Heart right ventricle (tissue), 16 donors: ENCODE results near the gene TMED10. TPM values are rescaled to one million over a fixed set of nuclear protein-coding genes. Genes with fewer than 3 reads are reported as not detected.

ENCODE experiments used
- ATAC-seq, 8 donors: fragments of 200-7000 bp; cut with Tn5 transposase; one replicate each; pipeline ENCODE4 v1.9.1; 2020; ENCODE audit warnings: mild to moderate bottlenecking in 8 of 8, moderate library complexity in 8 of 8, moderate number of reproducible peaks in 1 of 8
- DNase-seq, 2 donors: peaks; one replicate each; pipeline ENCODE4 v3.0.0-alpha.2; 2020
- H3K27ac ChIP-seq, 10 donors: fragments of 200-600 bp; sonication (generic) in 2 of 10; one replicate each; pipeline versions ENCODE4 v1.5.0 to v1.8.0; 2020 to 2022; ENCODE audit warnings: mild to moderate bottlenecking in 3 of 10
- H3K27me3 ChIP-seq, 7 donors: fragments of 200-600 bp; one replicate each; pipeline ENCODE4 v1.8.0; 2021 to 2022; ENCODE audit warnings: mild to moderate bottlenecking in 2 of 7
- H3K36me3 ChIP-seq, 9 donors: fragments of 200-600 bp; sonication (generic) in 1 of 9; one replicate each; pipeline versions ENCODE4 v1.5.0 to v1.8.0; 2020 to 2022; ENCODE audit warnings: mild to moderate bottlenecking in 2 of 9
- H3K4me1 ChIP-seq, 9 donors: fragments of 200-600 bp; sonication (generic) in 1 of 9; one replicate each; pipeline versions ENCODE4 v1.5.0 to v1.8.0; 2020 to 2022; ENCODE audit warnings: mild to moderate bottlenecking in 4 of 9
- H3K4me3 ChIP-seq, 10 donors: fragments of 200-600 bp; sonication (generic) in 2 of 10; one replicate each; pipeline versions ENCODE4 v1.5.0 to v1.8.0; 2020 to 2022; ENCODE audit warnings: mild to moderate bottlenecking in 7 of 10, moderate library complexity in 2 of 10
- H3K9me3 ChIP-seq, 11 donors: fragments of 200-600 bp in 10 of 11; sonication (generic) in 2 of 11; one replicate each; pipeline versions ENCODE4 v1.5.0 to v1.8.0; 2013 to 2022; ENCODE audit warnings: mild to moderate bottlenecking in 2 of 11, control low read depth in 1 of 11, moderate library complexity in 1 of 11
- WGBS, 2 donors: extraction: QIAGEN DNeasy Blood & Tissue Kit; methylation state at CpG; one replicate each; pipeline ENCODE4 v1.1.7; 2013; ENCODE audit warnings: inconsistent platforms in 1 of 2; 5-methylcytosine and 5-hydroxymethylcytosine counted together
- intact Hi-C, 10 donors: fragments of 100-400 bp; cut with DNase I; formaldehyde crosslinking; loops; one replicate each; pipeline versions ENCODE4 v1.11.1 to v1.14.2; 2022
- polyA plus RNA-seq, 2 donors: library from polyadenylated mRNA; stranded (reverse); fragments of 200-250 nt; gene quantifications; one replicate each; pipeline ENCODE4 v1.2.3, GENCODE V29; 2013
- total RNA-seq, 10 donors: library from RNA; stranded (reverse); fragmentation: NEBNext Ultra II Directional in 3 of 10; extraction: Animal tissue kit (Norgen Biotek cat#: 25700) in 3 of 10; gene quantifications; one replicate each; pipeline versions ENCODE4 v1.2.1 to v1.2.4, GENCODE V29; 2021 to 2023
- TF ChIP-seq, protein P1 (sequence below), 9 donors: fragments of 200-600 bp; sonication (generic) in 2 of 9; IDR thresholded peaks; one replicate each; pipeline versions ENCODE4 v1.5.0 to v1.8.0; 2021 to 2022; ENCODE audit warnings: antibody characterized with exemption in 9 of 9, mild to moderate bottlenecking in 5 of 9, moderate library complexity in 1 of 9
- donor health status: Arrhythmogenic right ventricular cardiomyopathy.
- donor health status: ischemic (EF 13 %, LVEDD 7.1; RV severe dilation, severe dysfunction).
- donor health status: healthy with polysubstance abuse.
- donor health status: DM: no; HTN: yes; CAD: no.
- donor health status: DM: no; HTN: no; CAD: no.
- donor health status: ischemic (EF 25% LVEDD 6.9; RV normal size, moderate dysfunction).
- donor health status: ischemic (EF 25% LVEDD 5.7; RV mildly dilated, moderate dysfunction).
- donor health status: healthy.
- donor health status: DM: yes; HTN: yes; CAD: no.
- donor health status: Ischemic cardiomyopathy.
- donor health status: ischemic (EF 35%, LVEDD 5.7; RV mildly dilated, moderate dysfunction).
- donor health status: nonischemic (EF 11% LVEDD 7.7; RV severe dilation, severe dysfunction).
- donor health status: DM: yes; HTN: yes; CAD: no.
- donor health status: PGD.
- donor health status: ischemic (EF 29% LVEDD 5.4; RV normal size, mild dysfunction).
- donor health status: nonischemic (EF 23%, LVEDD 6.1; RV moderate dilation, normal function).

TMED10 gene
- total and polyA plus RNA-seq, 12 donors: 29.1 to 366 (median 275) TPM

DNA sequence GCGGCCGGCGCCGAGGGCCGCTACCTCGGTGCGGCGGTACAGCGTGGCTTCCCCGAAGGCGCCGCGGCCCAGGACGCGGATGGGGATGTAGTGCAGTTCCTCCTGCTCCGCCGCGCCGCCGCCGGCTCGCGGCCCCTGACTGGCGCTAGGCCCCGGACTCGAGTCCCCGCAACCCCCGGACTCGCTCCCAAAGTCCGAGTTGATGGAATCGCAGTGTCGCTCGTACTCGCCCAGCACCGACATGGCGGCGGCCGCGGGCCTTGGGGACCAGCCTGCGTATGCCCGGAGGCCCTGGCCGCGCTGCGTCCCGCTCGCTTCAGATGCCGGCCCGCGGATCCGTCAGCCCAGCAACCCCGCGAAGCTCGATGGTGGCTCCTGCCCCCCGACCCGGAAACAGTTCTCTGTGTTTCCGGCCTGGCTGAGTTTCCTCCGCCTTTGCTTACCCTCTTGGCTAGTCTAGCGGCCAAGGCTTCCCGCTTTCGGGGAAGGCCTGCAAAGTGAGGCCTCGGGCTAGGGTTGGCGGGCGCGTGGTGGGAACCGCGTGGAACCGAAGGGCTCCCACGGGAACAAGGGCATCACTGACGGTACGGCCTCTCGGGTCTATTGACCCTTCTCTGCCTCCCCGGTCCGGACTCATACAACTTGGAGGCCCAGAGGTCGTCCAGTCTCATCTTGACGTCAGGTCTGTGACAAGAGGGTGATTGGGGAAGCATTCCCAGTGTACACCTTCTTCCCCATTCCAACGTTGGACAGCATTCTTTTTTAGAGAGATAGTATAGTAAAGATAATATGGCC, 49.5 kb downstream of the TMED10 start, which contains the start of gene NEK9:
NEK9 (minus strand) TSS at position 370 of the 795 bp plus-strand sequence; CDS start at position 243, 127 bp downstream.
- 0% methylated on average over 75 to 76 of the region's 76 CpGs for WGBS, 2 donors
- TF ChIP-seq, protein P1, sequence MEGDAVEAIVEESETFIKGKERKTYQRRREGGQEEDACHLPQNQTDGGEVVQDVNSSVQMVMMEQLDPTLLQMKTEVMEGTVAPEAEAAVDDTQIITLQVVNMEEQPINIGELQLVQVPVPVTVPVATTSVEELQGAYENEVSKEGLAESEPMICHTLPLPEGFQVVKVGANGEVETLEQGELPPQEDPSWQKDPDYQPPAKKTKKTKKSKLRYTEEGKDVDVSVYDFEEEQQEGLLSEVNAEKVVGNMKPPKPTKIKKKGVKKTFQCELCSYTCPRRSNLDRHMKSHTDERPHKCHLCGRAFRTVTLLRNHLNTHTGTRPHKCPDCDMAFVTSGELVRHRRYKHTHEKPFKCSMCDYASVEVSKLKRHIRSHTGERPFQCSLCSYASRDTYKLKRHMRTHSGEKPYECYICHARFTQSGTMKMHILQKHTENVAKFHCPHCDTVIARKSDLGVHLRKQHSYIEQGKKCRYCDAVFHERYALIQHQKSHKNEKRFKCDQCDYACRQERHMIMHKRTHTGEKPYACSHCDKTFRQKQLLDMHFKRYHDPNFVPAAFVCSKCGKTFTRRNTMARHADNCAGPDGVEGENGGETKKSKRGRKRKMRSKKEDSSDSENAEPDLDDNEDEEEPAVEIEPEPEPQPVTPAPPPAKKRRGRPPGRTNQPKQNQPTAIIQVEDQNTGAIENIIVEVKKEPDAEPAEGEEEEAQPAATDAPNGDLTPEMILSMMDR (IDR thresholded peaks at IDR 0.05): peak in 1 of 9 donors; percentile 13
- H3K9me3 ChIP-seq: no peaks in the 10 kb centered on the region
- H3K4me3 ChIP-seq: peak within 1 kb of the TSS; percentile 63 to 96 (median 84)
- ATAC-seq: peak; percentile 95 to 98 (median 96)
- peaks cover 0 to 54% (median 41%) of the 10 kb centered on the region in 9 donors for H3K4me1 ChIP-seq
- peaks cover 0 to 35% (median 0%) of the 10 kb centered on the region in 9 donors for H3K36me3 ChIP-seq
- intact Hi-C loops: loop anchor here in 3 of 10 donors (5.0 kb wide), 3 partner anchors 50 to 360 kb away; partner anchors contain the start of gene TMED10 (in 1 of the 3)
- H3K27me3 ChIP-seq: no peaks in the 10 kb centered on the region
- H3K27ac ChIP-seq: peak within 1 kb of the TSS; percentile 90 to 99 (median 96)
- peak; percentile 91 to 94 for DNase-seq

DNA sequence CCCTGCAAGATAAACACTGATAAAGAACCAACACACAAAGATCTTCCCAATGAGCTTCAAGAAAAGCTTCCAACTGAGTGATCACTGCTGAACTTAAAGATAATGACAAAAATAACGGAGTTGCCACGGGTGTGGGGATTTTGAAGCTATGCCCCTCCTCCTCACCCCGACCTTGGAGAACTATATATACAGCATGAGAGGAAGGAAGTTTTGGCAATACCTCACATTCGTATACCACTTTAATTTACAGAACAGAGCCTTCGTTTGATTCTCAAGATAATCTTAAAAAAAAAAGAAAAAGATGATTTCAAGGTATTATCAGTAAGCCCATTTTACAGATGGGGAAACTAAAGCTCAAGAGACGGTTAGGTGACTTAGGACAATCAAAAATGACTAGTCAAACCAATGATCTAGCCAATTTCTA, 50.3 kb downstream of the TMED10 start:
- no peaks in the 10 kb centered on the region for H3K9me3 ChIP-seq
- peaks cover 0 to 35% (median 0%) of the 10 kb centered on the region in 9 donors for H3K36me3 ChIP-seq
- peak overlapping the region in 9 of 10 donors; percentile 90 to 99 (median 96) for H3K27ac ChIP-seq
- H3K27me3 ChIP-seq: no peaks in the 10 kb centered on the region
- DNase-seq (no peak), ATAC-seq (no peak)
- peak overlapping the region; percentile 63 to 96 (median 84) for H3K4me3 ChIP-seq
- 3 to 9% methylated on average over 6 of the region's 6 CpGs for WGBS, 2 donors
- TF ChIP-seq, protein P1 (IDR thresholded peaks at IDR 0.05): no peak
- H3K4me1 ChIP-seq: peaks cover 0 to 59% (median 41%) of the 10 kb centered on the region in 9 donors
- intact Hi-C loops: loop anchor here in 3 of 10 donors (5.0 kb wide), 3 partner anchors 51 to 361 kb away; partner anchors contain the start of gene TMED10 (in 1 of the 3)

DNA sequence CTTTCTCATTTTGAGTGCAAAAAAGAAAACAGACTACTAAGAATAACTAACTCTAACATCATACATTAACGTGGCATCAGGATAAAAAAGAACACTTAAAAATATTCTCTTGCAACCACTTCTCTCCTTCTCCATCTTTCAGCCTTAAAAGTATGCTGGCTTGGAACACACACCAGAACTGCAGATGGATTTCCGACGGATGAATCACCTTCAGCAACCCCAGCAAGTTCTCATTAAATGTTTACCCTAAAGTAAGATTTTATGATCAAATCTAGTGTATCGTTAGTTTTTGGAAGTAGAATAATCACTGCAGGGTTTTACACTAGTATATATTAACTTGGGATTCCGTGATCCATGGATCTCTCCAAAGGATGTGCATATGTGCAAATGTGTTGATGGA, 50.8 kb downstream of the TMED10 start:
- WGBS, 2 donors: 63 to 72% methylated on average over 5 of the region's 5 CpGs

DNA sequence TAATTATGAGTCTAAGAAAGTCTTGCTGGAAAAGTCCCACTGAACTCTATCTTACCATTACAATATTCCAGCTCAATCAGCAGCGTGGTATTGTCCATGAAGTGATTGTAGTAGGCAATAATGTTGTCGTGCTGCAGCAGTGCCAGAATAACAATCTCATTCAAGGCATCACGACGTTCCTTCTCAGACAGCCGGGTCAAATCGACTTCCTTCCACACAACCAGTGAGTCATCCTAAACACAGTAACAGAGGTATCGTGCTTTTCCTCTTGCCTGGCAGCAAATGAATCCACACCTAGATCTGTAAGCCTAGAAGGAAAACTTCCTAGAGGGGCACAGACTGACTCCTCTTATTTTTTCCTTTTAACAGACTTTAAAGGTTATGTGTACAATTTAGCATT, 52.4 kb downstream of the TMED10 start:
- H3K27ac ChIP-seq: peak overlapping the region in 3 of 10 donors; percentile 23 to 55 (median 46)
- DNase-seq: no peak
- no peaks in the 10 kb centered on the region for H3K9me3 ChIP-seq
- no peak overlapping the region for H3K4me3 ChIP-seq
- TF ChIP-seq, protein P1 (IDR thresholded peaks at IDR 0.05): no peak
- H3K36me3 ChIP-seq: peaks cover 0 to 40% (median 14%) of the 10 kb centered on the region in 9 donors
- no peaks in the 10 kb centered on the region for H3K27me3 ChIP-seq
- WGBS, 2 donors: 29 to 30% methylated on average over 7 of the region's 7 CpGs
- peak in 3 of 8 donors; percentile 18 to 36 (median 31) for ATAC-seq
- intact Hi-C loops: loop anchor here in 1 of 10 donors (5.0 kb wide), 1 partner anchor 368 kb away; no protein-coding TSS in a partner anchor
- H3K4me1 ChIP-seq: peaks cover 0 to 70% (median 41%) of the 10 kb centered on the region in 9 donors

More for the DNA sequence above, 50.8 kb downstream of the TMED10 start:
- TF ChIP-seq, protein P1 (IDR thresholded peaks at IDR 0.05): no peak
- Histone ChIP-seq H3K27ac (peak overlapping the region in 4 of 10 donors; percentile 95 to 99 (median 98)), H3K4me3 (peak overlapping the region in 7 of 10 donors; percentile 63 to 96 (median 82)), H3K4me1 (peaks cover 0 to 64% (median 41%) of the 10 kb centered on the region in 9 donors), H3K9me3 (no peaks in the 10 kb centered on the region), H3K36me3 (peaks cover 0 to 35% (median 0%) of the 10 kb centered on the region in 9 donors), H3K27me3 (no peaks in the 10 kb centered on the region)
- ATAC-seq: no peak
- DNase-seq: no peak
- intact Hi-C loops: loop anchor here in 3 of 10 donors (5.0 kb wide), 3 partner anchors 52 to 362 kb away; partner anchors contain the start of gene TMED10 (in 1 of the 3)
